Measurements from ENCODE around the gene PIK3R4. TPM values are rescaled to one million over a fixed set of nuclear protein-coding genes. Genes with fewer than 3 reads are reported as not detected.

PIK3R4 gene
- total RNA-seq, 4 donors from 2014 or later: 25.0 to 51.0 (median 33.2) TPM

DNA sequence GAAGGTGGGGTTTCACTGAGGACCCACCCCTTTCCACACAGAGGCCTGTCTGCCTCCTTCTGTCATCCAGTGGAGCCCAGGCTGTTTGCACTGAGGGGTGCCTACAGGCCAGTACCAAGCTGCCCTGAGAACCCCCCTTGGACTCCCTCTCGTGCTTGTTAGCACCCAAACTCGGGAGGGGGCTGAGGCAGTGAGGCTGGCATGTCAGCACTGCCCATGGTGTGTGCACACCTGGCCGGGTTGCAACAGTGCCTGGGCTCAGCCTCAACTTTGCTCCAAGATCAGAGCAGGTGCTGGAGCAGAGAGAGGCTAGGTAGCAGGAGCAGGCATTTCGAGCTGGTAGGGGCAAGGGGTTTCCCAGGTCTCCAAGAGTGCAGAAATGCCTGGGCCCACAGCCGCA lies 90.0 kb downstream of the PIK3R4 start:
- no peak for TF ChIP-seq CTCF (IDR thresholded peaks at IDR 0.05; ENCODE audit: low read depth)

GRCh38 chr3:130654921-130655320 lies 91.7 kb downstream of the PIK3R4 start:
- no peak for TF ChIP-seq CTCF (IDR thresholded peaks at IDR 0.05; ENCODE audit: low read depth)

GRCh38 chr3:130654091-130654490 lies 92.5 kb downstream of the PIK3R4 start:
- no peak for TF ChIP-seq CTCF (IDR thresholded peaks at IDR 0.05; ENCODE audit: low read depth)

GRCh38 chr3:130649061-130649654 lies 97.5 kb downstream of the PIK3R4 start:
- no peak for TF ChIP-seq CTCF (IDR thresholded peaks at IDR 0.05; ENCODE audit: low read depth)

- TF ChIP-seq CTCF (IDR thresholded peaks at IDR 0.05; ENCODE audit: low read depth): no peak
Observed at GRCh38 chr3:130648293-130648692, 98.3 kb downstream of the PIK3R4 start.

- no peak for TF ChIP-seq CTCF (IDR thresholded peaks at IDR 0.05; ENCODE audit: low read depth)
Observed at GRCh38 chr3:130645261-130645660, 101.4 kb downstream of the PIK3R4 start.

DNA sequence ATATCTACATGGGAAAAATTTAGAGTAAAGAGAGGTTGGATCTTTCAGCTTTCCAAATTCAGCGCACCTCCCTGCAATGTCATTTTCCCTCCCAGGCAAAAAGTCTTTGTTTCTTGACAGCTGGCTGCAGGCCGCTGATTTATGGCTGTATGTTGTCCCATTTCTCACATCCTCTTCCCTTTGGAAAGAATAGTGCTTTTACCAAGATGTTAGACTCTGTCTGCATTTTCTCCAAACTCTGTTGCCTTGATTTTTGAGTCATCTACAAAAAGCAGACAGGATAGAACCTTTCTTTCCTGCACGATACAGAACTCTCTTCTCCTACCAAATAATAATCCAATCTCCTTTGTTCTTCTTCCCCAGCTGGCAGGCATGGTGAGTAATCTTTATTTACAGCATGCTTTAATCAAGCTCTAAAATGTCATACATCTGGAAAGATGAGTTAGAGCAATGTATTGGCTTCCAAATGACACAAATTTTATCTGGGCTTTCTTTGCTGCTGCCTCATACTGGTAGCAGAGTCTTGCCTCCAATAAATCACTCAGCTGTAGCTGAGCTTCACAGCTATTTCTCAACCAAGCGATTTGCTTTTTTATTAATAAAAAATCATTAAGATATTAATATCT lies 101.9 kb downstream of the PIK3R4 start:
- no peak for TF ChIP-seq CTCF (IDR thresholded peaks at IDR 0.05; ENCODE audit: low read depth)
